Liver (tissue), 9 donors: ENCODE measurements around the gene CCL16. TPM values are rescaled to one million over a fixed set of nuclear protein-coding genes. Genes with fewer than 3 reads are reported as not detected.
A peak's percentile ranks its signal among the peaks of the same experiment; 100 is the strongest.

Source experiments
- DNase-seq: peaks from one replicate; pipeline ENCODE4 v3.0.0-alpha.2; 2017; ENCODE audit warnings: low spot score
- H3K27ac ChIP-seq, 2 donors: one replicate each; pipeline ENCODE4 v1.7.0; 2013; ENCODE audit warnings: inconsistent platforms in 2 of 2, low read length in 2 of 2, control low read depth in 1 of 2, low read depth in 1 of 2, mild to moderate bottlenecking in 1 of 2
- H3K27me3 ChIP-seq, 4 donors: one replicate each; pipeline versions ENCODE4 v1.6.1 to v1.7.0; 2013; ENCODE audit warnings: low read length in 3 of 4, inconsistent platforms in 1 of 4, mild to moderate bottlenecking in 1 of 4, moderate library complexity in 1 of 4; ENCODE audit not compliant: control insufficient read depth in 4 of 4, insufficient read depth in 4 of 4
- H3K36me3 ChIP-seq, 4 donors: one replicate each; pipeline versions ENCODE4 v1.6.1 to v1.7.0; 2013; ENCODE audit warnings: low read length in 3 of 4, mild to moderate bottlenecking in 3 of 4, low read depth in 1 of 4, moderate library complexity in 1 of 4; ENCODE audit not compliant: control insufficient read depth in 4 of 4, insufficient read depth in 3 of 4
- H3K4me1 ChIP-seq, 4 donors: one replicate each; pipeline versions ENCODE4 v1.6.1 to v1.7.0; 2013; ENCODE audit warnings: low read length in 3 of 4, mild to moderate bottlenecking in 3 of 4, moderate library complexity in 1 of 4; ENCODE audit not compliant: control insufficient read depth in 4 of 4, insufficient read depth in 4 of 4
- H3K4me3 ChIP-seq, 3 donors: one replicate each; pipeline versions ENCODE4 v1.6.1 to v1.7.0; 2013; ENCODE audit warnings: low read length in 3 of 3, control low read depth in 1 of 3, low read depth in 1 of 3, mild to moderate bottlenecking in 1 of 3
- H3K9ac ChIP-seq, 2 donors: one replicate each; pipeline ENCODE4 v1.7.0; 2013; ENCODE audit warnings: low read length in 2 of 2, mild to moderate bottlenecking in 2 of 2, moderate library complexity in 2 of 2, control low read depth in 1 of 2, low read depth in 1 of 2
- H3K9me3 ChIP-seq, 4 donors: one replicate each; pipeline versions ENCODE4 v1.6.1 to v1.7.0; 2013; ENCODE audit warnings: low read length in 3 of 4; ENCODE audit not compliant: control insufficient read depth in 4 of 4
- EGR1 ChIP-seq, 2 donors: IDR thresholded peaks; 2 replicates each; pipeline ENCODE4 v1.6.1; 2016 to 2018; ENCODE audit warnings: antibody characterized with exemption in 2 of 2, low read depth in 2 of 2
- FOXA1 ChIP-seq: IDR thresholded peaks from 2 replicates; pipeline ENCODE4 v1.6.1; 2016; ENCODE audit warnings: antibody characterized with exemption
- FOXA2 ChIP-seq: IDR thresholded peaks from 2 replicates; pipeline ENCODE4 v1.6.1; 2016; ENCODE audit warnings: antibody characterized with exemption
- GABPA ChIP-seq, 2 donors: IDR thresholded peaks in 1 of 2; conservative IDR thresholded peaks in 1 of 2; 2 replicates each; pipeline ENCODE4 v1.6.1; 2016; ENCODE audit warnings: antibody characterized with exemption in 2 of 2, mild to moderate bottlenecking in 1 of 2, moderate library complexity in 1 of 2
- HNF4A ChIP-seq, 2 donors: conservative IDR thresholded peaks; 2 replicates each; pipeline ENCODE4 v1.6.1; 2016; ENCODE audit warnings: antibody characterized with exemption in 2 of 2, mild to moderate bottlenecking in 2 of 2
- HNF4G ChIP-seq: IDR thresholded peaks from 2 replicates; pipeline ENCODE4 v1.6.1; 2016; ENCODE audit warnings: antibody characterized with exemption
- JUND ChIP-seq, 2 donors: IDR thresholded peaks; 2 replicates each; pipeline ENCODE4 v1.6.1; 2016; ENCODE audit warnings: antibody characterized with exemption in 2 of 2
- NR2F2 ChIP-seq: IDR thresholded peaks from 2 replicates; pipeline ENCODE4 v1.6.1; 2016; ENCODE audit warnings: antibody characterized with exemption
- RAD21 ChIP-seq, 2 donors: IDR thresholded peaks; 2 replicates each; pipeline ENCODE4 v1.6.1; 2016; ENCODE audit warnings: antibody characterized with exemption in 2 of 2, mild to moderate bottlenecking in 2 of 2
- RXRA ChIP-seq, 2 donors: IDR thresholded peaks; 2 replicates each; pipeline ENCODE4 v1.6.1; 2017 to 2018; ENCODE audit warnings: antibody characterized with exemption in 2 of 2, mild to moderate bottlenecking in 1 of 2
- SP1 ChIP-seq: IDR thresholded peaks from 2 replicates; pipeline ENCODE4 v1.6.1; 2018; ENCODE audit warnings: antibody characterized with exemption, mild to moderate bottlenecking
- TAF1 ChIP-seq: conservative IDR thresholded peaks from 2 replicates; pipeline ENCODE4 v1.6.1; 2016; ENCODE audit warnings: antibody characterized with exemption, mild to moderate bottlenecking
- YY1 ChIP-seq: IDR thresholded peaks from 2 replicates; pipeline ENCODE4 v1.6.1; 2016; ENCODE audit warnings: antibody characterized with exemption, mild to moderate bottlenecking
- WGBS: extraction: QIAGEN DNeasy Blood & Tissue Kit; methylation state at CpG from one replicate; pipeline ENCODE4 v1.1.7; 2013; 5-methylcytosine and 5-hydroxymethylcytosine counted together
- polyA plus RNA-seq, 2 donors: library from polyadenylated mRNA; stranded (reverse) in 1 of 2; unstranded in 1 of 2; fragments of 200-250 nt in 1 of 2; fragments of >200 nt in 1 of 2; fragmentation: Nextera tagmentation in 1 of 2; extraction: Ambion mirVana in 1 of 2; gene quantifications; one replicate each; pipeline versions ENCODE4 v1.2.1 to v1.2.3, GENCODE V29; 2013 to 2015
- total RNA-seq, 2 donors: library from RNA; depleted of rRNA; stranded (reverse); fragments of >200 nt; gene quantifications; one replicate each; pipeline ENCODE4 v1.2.3, GENCODE V29; 2014
- TF ChIP-seq, protein P1 (sequence below): IDR thresholded peaks from 2 replicates; pipeline ENCODE4 v1.6.1; 2016; ENCODE audit warnings: antibody characterized with exemption, mild to moderate bottlenecking
- TF ChIP-seq, protein P2 (sequence below): IDR thresholded peaks from 2 replicates; pipeline ENCODE4 v1.6.1; 2016; ENCODE audit warnings: antibody characterized with exemption
- TF ChIP-seq, protein P3 (sequence below): IDR thresholded peaks from 2 replicates; pipeline ENCODE4 v1.6.1; 2016; ENCODE audit warnings: antibody characterized with exemption
- TF ChIP-seq, protein P4 (sequence below): IDR thresholded peaks from 2 replicates; pipeline ENCODE4 v1.6.1; 2016; ENCODE audit warnings: antibody characterized with exemption
- TF ChIP-seq, protein P5 (sequence below): fragments of 150-350 bp; IDR thresholded peaks from 2 replicates; pipeline ENCODE4 v1.5.1; 2017; ENCODE audit warnings: improper control_type of control experiment, low read depth, low read length; ENCODE audit not compliant: missing input control
- donor health status: healthy.
- donor health status: healthy.
- donor health status: healthy.
- donor health status: healthy.
- donor health status: healthy.

CCL16 gene
- total and polyA plus RNA-seq, 4 donors: 0.65 to 22.3 (median 14.9) TPM

DNA sequence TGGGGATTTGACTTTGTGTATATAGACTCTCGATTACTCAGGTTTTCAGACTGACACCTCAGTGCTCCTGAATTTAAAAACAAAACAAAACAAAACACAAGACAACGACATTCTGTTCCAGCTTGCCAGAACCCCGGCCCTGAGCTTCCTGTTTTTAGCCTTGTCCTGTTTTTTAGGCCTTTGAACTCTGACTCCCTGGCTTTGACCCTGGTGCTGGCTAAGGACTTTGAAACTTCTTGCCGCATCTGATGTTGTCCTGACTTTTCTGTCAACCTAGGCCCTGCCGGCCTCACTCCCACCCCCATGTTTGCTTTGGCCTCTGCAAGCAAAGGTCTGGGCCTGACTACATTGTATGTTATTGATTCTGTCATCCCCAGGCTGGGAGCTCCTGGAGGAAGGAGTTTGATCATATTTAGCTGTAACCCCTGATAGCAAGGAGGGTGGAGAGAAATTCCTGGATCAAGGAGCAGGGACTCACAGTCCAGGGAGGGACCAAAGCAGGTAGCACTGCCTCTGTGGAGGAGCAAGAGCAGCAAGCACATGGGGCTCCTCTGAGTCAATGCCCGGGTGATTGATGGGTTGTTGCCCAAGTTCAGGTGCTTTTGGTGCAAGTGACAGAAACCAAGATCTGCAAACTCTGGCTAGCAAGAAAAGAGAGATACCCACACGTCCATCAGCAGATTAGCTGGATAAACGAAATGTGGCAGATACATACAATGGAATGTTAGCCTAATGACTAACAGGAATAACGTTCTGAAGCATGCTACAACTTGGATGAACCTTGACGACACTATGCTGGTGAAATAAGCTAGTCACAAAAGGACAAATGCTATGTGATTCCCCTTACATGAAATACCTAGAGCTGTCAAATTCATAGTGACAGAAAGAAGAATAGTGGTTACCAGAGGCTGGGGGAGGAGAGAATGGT is 7.7 kb downstream of the CCL16 start:
- DNase-seq: peak; percentile 64

More for the DNA sequence above, 7.7 kb downstream of the CCL16 start:
- no peaks in the 10 kb centered on the region for H3K9me3 ChIP-seq
- peaks cover 0 to 7% (median 2%) of the 10 kb centered on the region in 4 donors for H3K36me3 ChIP-seq
- peaks cover 15 to 84% (median 70%) of the 10 kb centered on the region in 4 donors for H3K4me1 ChIP-seq
- H3K9ac ChIP-seq: peak overlapping the region in 1 of 2 donors; percentile 41
- no peaks in the 10 kb centered on the region for H3K27me3 ChIP-seq
- TF ChIP-seq JUND (IDR thresholded peaks at IDR 0.05): peak; percentile 89 to 92
- peak; percentile 42 to 67 for TF ChIP-seq RAD21 (IDR thresholded peaks at IDR 0.05)
- TF ChIP-seq, protein P1, sequence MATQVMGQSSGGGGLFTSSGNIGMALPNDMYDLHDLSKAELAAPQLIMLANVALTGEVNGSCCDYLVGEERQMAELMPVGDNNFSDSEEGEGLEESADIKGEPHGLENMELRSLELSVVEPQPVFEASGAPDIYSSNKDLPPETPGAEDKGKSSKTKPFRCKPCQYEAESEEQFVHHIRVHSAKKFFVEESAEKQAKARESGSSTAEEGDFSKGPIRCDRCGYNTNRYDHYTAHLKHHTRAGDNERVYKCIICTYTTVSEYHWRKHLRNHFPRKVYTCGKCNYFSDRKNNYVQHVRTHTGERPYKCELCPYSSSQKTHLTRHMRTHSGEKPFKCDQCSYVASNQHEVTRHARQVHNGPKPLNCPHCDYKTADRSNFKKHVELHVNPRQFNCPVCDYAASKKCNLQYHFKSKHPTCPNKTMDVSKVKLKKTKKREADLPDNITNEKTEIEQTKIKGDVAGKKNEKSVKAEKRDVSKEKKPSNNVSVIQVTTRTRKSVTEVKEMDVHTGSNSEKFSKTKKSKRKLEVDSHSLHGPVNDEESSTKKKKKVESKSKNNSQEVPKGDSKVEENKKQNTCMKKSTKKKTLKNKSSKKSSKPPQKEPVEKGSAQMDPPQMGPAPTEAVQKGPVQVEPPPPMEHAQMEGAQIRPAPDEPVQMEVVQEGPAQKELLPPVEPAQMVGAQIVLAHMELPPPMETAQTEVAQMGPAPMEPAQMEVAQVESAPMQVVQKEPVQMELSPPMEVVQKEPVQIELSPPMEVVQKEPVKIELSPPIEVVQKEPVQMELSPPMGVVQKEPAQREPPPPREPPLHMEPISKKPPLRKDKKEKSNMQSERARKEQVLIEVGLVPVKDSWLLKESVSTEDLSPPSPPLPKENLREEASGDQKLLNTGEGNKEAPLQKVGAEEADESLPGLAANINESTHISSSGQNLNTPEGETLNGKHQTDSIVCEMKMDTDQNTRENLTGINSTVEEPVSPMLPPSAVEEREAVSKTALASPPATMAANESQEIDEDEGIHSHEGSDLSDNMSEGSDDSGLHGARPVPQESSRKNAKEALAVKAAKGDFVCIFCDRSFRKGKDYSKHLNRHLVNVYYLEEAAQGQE: peak; percentile 62
- TF ChIP-seq RXRA (IDR thresholded peaks at IDR 0.05): peak; percentile 98 to 99
- TF ChIP-seq SP1: peak; percentile 96
- TF ChIP-seq NR2F2: peak; percentile 100
- TF ChIP-seq HNF4G: peak; percentile 93
- TF ChIP-seq FOXA1: peak; percentile 93
- TF ChIP-seq, protein P2, sequence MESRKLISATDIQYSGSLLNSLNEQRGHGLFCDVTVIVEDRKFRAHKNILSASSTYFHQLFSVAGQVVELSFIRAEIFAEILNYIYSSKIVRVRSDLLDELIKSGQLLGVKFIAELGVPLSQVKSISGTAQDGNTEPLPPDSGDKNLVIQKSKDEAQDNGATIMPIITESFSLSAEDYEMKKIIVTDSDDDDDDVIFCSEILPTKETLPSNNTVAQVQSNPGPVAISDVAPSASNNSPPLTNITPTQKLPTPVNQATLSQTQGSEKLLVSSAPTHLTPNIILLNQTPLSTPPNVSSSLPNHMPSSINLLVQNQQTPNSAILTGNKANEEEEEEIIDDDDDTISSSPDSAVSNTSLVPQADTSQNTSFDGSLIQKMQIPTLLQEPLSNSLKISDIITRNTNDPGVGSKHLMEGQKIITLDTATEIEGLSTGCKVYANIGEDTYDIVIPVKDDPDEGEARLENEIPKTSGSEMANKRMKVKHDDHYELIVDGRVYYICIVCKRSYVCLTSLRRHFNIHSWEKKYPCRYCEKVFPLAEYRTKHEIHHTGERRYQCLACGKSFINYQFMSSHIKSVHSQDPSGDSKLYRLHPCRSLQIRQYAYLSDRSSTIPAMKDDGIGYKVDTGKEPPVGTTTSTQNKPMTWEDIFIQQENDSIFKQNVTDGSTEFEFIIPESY: peak; percentile 88
- TF ChIP-seq, protein P3, sequence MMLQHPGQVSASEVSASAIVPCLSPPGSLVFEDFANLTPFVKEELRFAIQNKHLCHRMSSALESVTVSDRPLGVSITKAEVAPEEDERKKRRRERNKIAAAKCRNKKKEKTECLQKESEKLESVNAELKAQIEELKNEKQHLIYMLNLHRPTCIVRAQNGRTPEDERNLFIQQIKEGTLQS: peak; percentile 79
- peak; percentile 60 to 70 for TF ChIP-seq EGR1 (IDR thresholded peaks at IDR 0.05; ENCODE audit: low read depth in 2 of 2)
- peak; percentile 97 for TF ChIP-seq HNF4A (conservative IDR thresholded peaks at IDR 0.05)
- TF ChIP-seq, protein P4, sequence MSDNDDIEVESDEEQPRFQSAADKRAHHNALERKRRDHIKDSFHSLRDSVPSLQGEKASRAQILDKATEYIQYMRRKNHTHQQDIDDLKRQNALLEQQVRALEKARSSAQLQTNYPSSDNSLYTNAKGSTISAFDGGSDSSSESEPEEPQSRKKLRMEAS: peak; percentile 90
- TF ChIP-seq GABPA (IDR thresholded peaks at IDR 0.05 in 1 of 2, conservative IDR thresholded peaks at IDR 0.05 in 1 of 2): peak; percentile 38 to 74
- peak; percentile 87 for TF ChIP-seq YY1
- peak; percentile 91 for TF ChIP-seq FOXA2
- TF ChIP-seq TAF1: peak; percentile 23
- TF ChIP-seq, protein P5, sequence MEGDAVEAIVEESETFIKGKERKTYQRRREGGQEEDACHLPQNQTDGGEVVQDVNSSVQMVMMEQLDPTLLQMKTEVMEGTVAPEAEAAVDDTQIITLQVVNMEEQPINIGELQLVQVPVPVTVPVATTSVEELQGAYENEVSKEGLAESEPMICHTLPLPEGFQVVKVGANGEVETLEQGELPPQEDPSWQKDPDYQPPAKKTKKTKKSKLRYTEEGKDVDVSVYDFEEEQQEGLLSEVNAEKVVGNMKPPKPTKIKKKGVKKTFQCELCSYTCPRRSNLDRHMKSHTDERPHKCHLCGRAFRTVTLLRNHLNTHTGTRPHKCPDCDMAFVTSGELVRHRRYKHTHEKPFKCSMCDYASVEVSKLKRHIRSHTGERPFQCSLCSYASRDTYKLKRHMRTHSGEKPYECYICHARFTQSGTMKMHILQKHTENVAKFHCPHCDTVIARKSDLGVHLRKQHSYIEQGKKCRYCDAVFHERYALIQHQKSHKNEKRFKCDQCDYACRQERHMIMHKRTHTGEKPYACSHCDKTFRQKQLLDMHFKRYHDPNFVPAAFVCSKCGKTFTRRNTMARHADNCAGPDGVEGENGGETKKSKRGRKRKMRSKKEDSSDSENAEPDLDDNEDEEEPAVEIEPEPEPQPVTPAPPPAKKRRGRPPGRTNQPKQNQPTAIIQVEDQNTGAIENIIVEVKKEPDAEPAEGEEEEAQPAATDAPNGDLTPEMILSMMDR: no peak
- H3K27ac ChIP-seq: peak overlapping the region; percentile 87 to 91
- H3K4me3 ChIP-seq: no peak overlapping the region
- 20% methylated on average over 10 of the region's 10 CpGs for WGBS
